Loucy (cell line): ENCODE results near the gene IQSEC1.

Experiments used
- CTCF ChIP-seq: fragments of 200-600 bp; sonication (generic); conservative IDR thresholded peaks from 2 replicates; pipeline ENCODE4 v1.5.1; 2014; ENCODE audit warnings: mild to moderate bottlenecking, antibody characterized with exemption, low read length
- EZH2phosphoT487 ChIP-seq: fragments of 200-600 bp; IDR thresholded peaks from 2 replicates; pipeline ENCODE4 v1.6.1; 2018; ENCODE audit warnings: antibody characterized with exemption, mild to moderate bottlenecking, moderate library complexity, borderline replicate concordance

- TF ChIP-seq CTCF (no peak), EZH2phosphoT487 (no peak)
These were observed 19.8 kb downstream of the IQSEC1 start for GRCh38 chr3:13053420-13053819.
